ENCODE data around the gene ANKRD34C.
A peak's percentile ranks its signal among the peaks of the same experiment; 100 is the strongest.
"Not testable (repeated sequence)": the region's sequence is repeated elsewhere in the genome, so short reads cannot be mapped to it uniquely, and the experiment has no call there.

ANKRD34C gene

GRCh38 chr15:79310985-79311900, 28.7 kb downstream of the ANKRD34C start, which contains the start of gene TMED3:
TMED3 (plus strand) TSS chr15:79311112; CDS start chr15:79311250, 138 bp downstream.
- peak; percentile 56 to 65 for DNase-seq (ENCODE audit: low read depth in 2 of 2)

- DNase-seq (ENCODE audit: low read depth in 2 of 2) = no peak
Observed at GRCh38 chr15:79311901-79312553, 29.5 kb downstream of the ANKRD34C start.

GRCh38 chr15:79314186-79314585, 31.7 kb downstream of the ANKRD34C start:
- no peak for DNase-seq (ENCODE audit: low read depth in 2 of 2)

DNA sequence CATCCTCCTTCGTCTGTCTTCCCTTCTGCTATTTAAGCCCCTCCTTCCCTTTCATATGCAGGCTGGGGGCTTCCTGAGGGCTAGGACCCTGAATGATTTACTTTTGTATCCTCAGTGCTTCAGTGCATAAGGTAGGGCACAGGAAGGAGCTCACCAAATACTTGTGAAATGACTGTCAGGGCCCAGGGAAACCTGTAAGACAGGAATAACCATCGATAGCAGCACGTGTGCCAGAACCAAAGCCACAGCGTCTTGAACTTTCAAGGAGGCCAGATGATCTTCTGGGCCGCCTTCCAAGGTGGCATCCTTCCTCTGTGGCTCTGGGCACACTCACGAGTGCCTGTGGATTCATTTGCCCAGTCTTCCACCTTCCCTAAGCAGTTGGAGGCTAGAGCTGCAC, 32.3 kb downstream of the ANKRD34C start:
- no peak for DNase-seq (ENCODE audit: low read depth in 2 of 2)

DNA sequence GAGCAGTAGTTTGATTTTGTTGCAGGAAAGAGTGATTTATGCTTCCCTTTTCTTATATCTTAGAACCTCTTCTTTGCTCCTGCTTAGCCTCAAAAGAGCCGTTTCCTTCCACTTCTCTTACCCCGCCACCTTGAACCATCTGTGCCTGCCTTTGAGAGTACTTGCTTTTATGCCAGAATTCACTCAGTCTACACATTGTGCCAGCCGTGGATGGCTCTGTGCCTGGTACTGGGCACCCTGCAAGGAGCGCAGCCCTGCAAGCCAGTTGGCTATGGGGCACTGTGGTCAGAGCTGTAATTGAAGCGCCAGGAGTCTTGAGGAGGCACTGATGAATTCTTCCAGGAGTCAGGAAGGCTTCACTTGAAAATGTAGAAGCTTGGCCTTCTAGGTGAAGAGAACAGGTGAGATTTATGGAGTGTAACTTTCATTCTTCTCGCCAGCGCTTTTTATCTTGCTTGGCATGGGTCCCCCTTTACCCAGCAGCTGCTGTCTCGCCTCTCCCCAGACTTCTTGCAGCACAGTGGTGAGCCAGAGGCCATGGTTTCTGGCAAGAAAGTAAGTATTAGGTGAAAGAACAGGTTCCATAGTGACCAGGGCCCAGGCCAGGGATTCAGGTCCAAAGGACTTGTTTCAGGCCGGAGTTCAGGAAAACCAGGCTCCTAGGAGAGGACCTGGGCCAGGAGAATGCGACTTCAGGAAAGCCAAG, 33.3 kb downstream of the ANKRD34C start:
- DNase-seq (ENCODE audit: low read depth in 2 of 2) = no peak

DNA sequence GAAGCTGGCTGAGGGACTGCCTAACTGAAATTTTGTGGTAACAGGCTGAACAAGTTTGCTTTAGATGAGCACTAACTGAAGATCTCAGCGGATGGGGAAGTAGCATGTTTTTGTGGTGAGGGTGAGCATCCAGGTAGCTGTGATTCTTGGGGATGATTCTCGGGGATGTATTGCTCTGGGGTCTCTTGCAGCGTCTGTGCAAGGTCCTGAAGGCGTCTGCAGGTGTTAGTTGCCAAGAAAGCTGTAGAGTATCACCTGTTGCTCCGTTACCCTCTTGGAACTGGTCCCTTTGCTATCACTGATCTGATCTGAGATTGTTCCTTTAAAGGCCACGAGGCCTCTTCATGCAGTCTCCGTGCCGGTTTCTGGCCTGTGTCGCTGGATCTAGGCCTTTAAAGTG, 34.3 kb downstream of the ANKRD34C start:
- no peak for DNase-seq (ENCODE audit: low read depth in 2 of 2)

- DNase-seq (ENCODE audit: low read depth in 2 of 2) = not testable (repeated sequence)
Observed at GRCh38 chr15:79319973-79320372, 37.5 kb downstream of the ANKRD34C start.

DNA sequence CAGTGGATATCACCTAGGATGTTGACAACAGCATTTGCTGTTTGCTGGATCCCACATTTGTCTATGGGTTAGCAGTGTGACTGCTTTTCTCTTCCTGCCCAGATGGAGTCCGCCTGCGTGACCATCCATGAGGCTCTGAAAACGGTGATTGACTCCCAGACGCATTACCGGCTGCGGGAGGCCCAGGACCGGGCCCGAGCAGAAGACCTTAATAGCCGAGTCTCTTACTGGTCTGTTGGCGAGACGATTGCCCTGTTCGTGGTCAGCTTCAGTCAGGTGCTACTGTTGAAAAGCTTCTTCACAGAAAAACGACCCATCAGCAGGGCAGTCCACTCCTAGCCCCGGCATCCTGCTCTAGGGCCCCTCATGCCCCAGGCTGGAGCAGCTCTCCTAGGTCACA, 39.4 kb downstream of the ANKRD34C start:
- no peak for DNase-seq (ENCODE audit: low read depth in 2 of 2)

DNA sequence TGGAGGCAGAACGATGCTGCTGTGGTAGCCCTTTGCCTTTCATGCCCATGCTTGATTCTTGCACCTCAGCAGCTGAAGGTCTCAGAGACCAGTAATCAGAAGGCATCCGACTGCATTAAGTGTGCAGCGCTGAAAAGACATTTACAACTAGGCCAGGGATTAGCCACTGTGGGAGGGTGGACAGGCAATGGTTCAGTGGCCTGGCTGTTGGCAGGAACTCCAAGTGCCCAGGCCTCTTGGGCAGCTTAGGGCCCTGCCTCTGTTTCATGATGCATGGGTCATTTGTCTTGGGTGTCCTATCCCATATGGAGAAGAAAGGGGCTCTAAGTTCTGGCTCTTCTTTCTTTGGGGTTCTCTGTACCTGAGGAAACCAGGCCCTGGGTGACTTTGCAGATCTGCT, 39.8 kb downstream of the ANKRD34C start:
- no peak for DNase-seq (ENCODE audit: low read depth in 2 of 2)

- no peak for DNase-seq (ENCODE audit: low read depth in 2 of 2)
Observed at GRCh38 chr15:79322945-79323344, 40.4 kb downstream of the ANKRD34C start.

DNA sequence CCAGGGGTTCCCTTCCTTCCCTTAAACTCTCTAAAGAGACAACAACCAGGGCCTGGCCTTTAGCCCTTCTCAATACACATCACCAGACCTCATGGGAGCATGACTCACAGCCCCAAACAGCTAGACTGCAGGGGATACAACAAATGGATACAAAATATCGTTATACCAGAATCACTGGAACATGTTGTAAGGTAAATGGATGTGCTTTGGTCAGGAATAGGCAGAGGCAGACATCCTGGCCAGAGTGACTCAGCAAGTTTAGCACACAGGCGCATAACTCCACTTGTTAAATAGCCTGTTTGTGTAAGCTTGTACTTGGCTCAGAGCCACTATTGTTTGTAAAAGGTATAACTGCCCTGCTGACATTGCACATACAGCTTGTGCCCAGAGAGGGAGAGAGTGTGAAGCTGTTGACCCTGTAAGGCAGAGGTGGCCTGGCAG, 46.7 kb downstream of the ANKRD34C start:
- no peak for DNase-seq (ENCODE audit: low read depth in 2 of 2)

Data from activated CD8-positive, alpha-beta memory T cell treated with anti-CD3 and anti-CD28 coated beads for 4 hours (primary cell).